ENCODE results near the gene P3H2.
"Not testable (repeated sequence)": the region's sequence is repeated elsewhere in the genome, so short reads cannot be mapped to it uniquely, and the experiment has no call there.

The P3H2 gene, protein sequence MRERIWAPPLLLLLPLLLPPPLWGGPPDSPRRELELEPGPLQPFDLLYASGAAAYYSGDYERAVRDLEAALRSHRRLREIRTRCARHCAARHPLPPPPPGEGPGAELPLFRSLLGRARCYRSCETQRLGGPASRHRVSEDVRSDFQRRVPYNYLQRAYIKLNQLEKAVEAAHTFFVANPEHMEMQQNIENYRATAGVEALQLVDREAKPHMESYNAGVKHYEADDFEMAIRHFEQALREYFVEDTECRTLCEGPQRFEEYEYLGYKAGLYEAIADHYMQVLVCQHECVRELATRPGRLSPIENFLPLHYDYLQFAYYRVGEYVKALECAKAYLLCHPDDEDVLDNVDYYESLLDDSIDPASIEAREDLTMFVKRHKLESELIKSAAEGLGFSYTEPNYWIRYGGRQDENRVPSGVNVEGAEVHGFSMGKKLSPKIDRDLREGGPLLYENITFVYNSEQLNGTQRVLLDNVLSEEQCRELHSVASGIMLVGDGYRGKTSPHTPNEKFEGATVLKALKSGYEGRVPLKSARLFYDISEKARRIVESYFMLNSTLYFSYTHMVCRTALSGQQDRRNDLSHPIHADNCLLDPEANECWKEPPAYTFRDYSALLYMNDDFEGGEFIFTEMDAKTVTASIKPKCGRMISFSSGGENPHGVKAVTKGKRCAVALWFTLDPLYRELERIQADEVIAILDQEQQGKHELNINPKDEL

DNA sequence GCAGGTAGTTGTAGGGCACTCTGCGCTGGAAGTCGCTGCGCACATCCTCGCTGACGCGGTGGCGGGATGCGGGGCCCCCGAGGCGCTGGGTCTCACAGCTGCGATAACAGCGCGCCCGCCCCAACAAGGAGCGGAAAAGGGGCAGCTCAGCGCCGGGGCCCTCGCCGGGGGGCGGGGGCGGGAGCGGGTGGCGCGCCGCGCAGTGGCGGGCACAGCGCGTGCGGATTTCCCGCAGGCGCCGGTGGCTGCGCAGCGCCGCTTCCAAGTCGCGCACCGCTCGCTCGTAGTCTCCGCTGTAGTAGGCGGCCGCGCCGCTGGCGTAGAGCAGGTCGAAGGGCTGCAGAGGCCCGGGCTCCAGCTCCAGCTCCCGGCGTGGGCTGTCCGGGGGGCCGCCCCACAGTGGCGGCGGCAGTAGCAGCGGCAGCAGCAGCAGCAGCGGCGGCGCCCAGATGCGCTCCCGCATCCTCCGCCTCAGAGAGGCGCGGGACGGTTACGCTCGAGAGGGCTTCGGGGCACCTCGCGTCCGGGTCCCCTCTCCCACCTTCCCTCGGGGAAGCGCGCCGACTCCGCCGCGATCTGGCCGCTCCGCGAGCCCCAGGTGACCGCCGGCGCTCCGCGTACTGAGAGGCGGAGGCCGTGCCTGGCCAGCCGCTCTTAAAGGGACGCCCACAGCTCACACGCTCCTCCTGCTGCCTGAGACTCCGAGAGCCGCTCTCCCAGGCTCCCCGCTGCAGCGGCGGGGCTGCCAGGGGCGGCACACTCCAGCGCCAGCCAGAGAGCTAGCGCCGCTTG is at the start of gene P3H2:
P3H2 (minus strand) TSS at position 629 of the 792 bp plus-strand sequence; CDS start at position 463, 166 bp downstream.
- DNase-seq, result peak; percentile 95

DNA sequence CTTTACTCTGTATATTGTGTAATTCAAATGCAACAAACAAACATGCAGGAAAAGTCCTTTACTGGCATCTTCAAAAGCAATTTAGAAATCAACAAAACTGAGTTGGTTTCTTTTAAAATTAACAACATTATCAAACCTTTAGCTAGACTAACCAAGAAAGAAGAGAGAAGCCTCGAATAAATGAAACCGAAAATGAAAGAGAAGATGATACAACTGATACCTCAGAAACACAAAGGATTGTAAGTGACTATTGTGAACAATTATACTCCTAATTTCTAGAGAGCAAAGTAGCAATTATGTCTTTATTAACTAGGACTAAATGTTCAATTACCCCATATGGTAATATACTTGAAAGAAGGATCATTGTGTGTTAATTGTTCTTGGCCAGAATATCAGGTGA is 49.2 kb upstream of the P3H2 start:
- DNase-seq, result no peak

DNA sequence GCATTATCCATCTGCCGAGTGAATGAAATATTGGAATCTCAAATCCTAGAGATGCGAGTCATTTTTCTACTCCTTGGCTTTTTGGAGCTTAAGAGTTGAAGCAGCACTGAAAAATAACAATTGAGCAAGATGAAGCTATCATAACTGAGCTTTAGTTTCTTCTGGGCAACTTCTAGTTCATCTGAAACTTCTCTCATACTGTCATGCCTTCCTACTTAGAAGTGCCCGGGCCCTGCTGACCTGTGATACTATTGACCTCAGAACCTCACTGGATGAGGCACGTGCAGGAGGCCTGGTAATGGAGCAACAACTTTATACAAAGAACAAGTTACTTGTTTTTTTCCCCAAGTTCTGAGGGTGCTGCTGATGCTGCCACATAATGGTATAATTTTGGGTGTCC is 48.5 kb upstream of the P3H2 start:
- no peak for DNase-seq

DNA sequence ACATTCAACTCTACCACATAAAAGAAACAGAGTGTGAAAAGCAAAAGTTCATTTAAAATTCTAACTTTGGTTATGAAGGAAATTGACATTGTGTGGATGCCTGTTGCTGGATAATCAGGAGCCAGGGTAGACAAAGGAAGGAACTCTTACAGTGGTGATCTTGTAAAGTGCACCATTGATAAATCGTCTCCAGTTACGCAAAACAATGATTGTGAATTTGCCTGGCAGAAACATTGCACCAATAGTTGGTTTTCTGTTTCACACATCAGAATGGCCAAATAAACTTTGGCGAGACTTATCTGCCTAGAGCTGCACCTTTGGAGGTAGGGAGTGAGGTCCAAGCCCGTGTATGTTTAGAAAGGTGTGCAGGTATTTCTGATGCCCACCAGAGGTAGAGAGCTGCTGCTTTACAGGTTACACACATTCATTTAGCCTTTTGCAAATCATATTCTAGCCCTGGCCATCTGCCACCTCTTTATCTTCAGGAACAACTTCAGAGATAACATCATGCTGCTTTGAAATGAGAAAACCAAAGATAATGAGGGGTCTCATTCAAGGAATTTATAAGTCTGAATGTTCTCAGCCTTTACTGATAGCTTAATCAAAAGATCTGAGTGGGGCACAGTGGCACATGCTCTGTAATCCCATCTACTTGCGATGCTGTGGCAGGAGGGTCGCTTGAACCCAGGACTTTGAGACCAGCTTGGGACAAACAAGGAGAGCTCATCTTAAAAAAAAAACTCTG is 47.4 kb upstream of the P3H2 start:
- DNase-seq, result no peak

DNA sequence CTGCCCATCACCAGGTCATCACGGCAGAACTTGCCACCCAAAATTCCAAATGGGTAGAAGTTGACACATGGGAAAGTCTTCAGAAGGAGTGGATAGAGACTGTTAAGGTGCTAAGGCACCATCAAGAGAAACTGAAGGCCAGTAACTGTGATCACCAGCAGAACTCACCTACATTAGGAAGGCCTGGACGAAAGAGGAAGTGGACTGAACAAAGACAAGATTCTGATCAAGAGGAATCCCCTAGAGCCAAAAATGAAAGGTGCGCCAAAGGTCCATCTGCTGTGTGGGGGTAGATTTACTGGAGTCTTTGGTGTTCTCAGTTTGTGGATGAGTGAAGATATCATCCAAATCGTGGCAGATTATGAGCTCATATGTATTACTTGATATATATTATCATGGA is 46.3 kb upstream of the P3H2 start:
- no peak for DNase-seq

DNA sequence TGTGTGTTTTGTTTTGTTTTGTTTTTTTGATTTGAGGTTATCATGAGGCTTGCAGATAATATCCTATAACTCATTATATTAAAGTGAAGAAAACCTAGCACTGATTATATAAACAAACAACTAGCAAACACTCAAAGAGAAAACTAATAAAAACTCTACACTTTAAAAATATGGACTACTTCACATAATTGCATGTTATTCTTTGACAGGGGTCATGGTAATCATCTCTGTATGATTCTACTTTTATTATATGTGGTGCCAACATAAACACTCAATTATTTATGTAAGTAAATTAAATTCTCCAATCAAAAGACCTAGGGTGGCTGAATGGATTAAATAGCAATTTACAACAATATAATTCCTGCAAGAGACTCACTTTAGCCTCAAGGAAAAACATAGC is 44.6 kb upstream of the P3H2 start:
- DNase-seq, result no peak

DNA sequence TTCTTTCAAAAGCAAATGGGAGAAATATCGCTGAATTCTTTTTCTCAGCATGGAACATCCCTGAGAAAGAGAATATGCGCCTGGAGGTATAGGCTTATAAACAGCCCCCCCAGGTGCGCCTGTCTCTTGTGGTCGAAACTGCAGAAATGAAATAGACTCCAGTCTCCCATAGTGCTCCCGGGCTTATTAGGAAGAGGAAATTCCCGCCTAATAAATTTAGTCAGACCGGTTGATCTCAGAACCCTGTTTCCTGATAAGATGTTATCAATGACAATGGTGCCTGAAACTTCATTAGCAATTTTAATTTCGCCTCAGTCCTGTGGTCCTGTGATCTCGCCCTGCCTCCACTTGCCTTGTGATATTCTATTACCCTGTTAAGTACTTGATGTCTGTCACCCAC is 41.3 kb upstream of the P3H2 start:
- peak; percentile 31 for DNase-seq

DNA sequence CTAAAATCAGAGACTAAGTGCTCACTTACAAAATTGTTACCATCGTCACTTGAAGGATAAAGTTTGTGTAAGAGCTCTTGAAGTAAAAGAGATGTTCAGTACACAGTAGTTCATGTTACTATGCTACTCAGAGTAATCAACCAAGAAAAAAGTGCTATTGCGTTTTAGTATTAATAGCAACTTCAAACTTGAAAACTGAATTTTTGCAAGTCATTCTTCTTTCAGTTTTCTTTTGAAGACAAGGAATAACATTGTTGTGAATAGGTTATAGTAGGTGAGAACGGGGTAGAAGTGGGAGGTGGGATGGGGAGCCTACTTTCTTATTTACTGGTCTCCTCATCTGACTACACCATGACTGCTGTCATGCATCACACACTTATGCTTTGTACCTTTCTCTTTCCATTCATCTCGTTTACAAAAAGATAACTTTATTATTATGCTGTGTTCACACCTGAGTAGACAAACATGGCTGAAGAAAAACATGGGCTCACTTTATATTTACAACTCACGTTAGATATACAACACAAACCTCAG is 39.3 kb upstream of the P3H2 start:
- DNase-seq, result no peak

DNA sequence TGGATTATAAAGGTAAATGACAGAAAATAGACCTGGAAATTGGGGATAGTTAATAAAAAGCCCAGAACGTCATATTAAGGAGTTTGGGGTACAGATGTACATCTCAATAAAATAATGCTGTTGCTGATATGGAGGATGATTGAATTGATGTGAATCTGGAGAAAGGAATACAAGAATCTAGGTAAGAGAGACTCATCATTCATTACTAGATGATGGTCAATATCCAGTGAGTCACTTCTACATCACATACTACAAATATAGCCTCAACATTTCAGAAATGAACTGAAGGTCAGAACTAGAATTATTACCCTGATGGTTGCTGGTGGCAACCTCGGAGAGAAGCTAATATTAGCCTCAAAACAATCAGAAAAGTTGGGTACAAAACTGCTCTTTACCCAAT is 37.6 kb upstream of the P3H2 start:
- no peak for DNase-seq

DNA sequence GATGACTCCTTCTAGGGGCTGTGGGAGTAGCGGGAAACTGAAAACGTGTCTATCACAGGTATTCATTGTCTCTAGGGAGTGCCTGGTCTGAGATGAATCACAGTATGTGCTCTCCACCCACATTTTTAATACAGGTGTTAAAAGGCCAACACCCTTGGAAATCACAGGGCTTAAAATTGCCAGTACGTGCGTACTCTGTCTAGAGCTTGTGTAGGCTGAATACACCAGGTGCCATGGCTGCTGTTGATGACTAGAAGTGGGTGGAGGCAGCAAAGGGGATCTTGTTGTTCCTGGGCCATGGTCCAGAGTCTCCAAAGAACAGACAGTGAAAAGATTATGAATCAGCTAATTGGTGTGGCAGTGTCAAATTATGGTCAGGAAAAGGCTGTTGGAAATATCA is 35.1 kb upstream of the P3H2 start:
- DNase-seq, result no peak

DNA sequence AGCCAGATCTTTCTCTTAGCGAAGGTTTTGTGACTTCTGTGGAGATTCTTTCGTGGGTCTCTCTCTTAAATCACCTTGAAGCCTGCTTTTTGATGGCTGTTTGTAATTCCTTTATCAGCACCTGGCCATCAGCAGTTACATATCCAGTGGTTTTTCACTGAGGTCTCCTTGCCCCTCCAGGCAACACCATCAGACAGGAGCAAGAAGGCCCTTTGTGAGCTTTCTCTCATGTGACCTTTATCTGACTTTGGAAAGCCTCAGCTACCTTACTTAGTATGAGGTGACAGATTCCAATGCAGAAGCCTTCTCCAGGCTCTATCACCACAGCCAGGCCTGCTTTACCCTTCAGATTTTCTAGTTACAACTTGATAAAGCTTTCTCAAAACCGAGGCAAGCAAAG is 30.0 kb upstream of the P3H2 start:
- DNase-seq, result no peak

DNA sequence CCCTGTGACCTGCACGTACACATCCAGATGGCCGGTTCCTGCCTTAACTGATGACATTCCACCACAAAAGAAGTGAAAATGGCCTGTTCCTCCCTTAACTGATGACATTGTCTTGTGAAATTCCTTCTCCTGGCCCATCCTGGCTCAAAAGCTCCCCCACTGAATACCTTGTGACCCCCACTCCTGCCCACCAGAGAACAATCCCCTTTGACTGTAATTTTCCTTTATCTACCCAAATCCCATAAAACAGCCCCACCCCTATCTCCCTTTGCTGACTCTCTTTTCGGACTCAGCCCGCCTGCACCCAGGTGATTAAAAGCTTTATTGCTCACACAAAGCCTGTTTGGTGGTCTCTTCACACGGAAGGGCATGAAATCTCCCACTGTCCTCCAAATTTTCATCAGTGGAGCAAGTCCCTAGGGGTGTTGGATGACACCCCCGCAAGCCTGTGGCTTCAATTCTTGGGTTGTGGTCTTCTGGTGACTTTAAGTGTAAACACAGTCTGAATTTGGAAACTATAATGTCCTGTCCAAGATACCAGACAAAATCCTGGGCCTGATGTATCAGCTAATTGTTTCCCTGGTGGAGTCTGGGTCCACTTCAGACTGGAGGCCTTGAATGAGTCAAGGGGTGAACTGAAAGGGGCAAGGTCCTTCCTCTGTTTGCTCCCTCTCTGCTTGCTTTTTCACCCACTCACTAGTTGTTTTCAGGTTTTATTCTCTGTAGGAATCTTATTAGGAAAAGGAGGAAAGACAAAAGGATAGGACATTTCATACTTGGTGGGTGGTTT is 29.3 kb upstream of the P3H2 start:
- not testable (repeated sequence) for DNase-seq

DNA sequence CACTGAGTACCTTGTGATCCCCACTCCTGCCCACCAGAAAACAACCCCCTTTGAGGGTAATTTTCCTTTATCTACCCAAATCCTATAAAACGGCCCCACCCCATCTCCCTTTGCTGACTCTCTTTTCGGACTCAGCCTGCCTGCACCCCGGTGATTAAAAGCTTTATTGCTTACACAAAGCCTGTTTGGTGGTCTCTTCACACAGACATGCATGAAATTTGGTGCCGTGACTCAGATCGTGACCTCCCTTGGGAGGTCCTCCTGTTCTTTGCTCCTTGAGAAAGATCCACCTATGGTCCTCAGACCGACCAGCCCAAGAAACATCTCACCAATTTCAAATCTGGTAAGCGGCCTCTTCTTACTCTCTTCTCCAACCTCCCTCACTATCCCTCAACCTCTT is 24.1 kb upstream of the P3H2 start:
- DNase-seq, result not testable (repeated sequence)

DNA sequence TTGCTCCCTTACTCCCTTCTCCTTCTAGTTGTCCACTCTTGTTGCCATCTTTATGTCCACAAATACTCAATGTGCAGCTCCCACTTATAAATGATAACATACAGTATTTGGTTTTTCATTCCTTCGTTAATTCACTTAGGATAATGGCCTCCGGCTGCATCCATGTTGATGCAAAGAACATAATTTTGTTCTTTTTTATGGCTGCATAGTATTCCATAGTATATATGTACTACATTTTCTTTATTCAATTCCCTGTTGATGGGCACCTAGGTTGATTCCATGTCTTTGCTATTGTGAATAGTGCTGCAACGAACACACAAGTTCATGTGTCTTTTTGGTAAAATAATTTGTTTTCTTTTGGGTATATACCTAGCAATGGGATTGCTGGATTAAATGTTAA is 21.3 kb upstream of the P3H2 start:
- no peak for DNase-seq

DNA sequence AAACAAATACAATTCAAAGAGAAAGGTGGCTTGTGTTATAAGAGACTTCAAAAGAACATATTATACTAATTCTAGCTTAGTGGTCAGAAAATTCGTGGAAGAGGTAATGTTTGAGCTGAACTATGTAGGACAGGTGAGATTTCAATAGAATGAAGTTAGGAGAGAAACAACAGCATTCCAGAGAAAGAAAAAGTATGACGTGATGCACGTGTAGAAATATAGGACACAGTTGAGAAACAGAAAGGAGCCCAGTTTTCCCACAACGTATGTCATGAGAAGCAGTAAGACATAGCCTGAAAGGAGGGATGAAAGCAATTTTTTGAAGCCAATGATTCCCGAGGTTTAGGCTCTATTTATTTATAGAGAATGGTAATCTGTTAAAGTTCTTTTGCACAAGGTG is 18.7 kb upstream of the P3H2 start:
- DNase-seq, result no peak

DNA sequence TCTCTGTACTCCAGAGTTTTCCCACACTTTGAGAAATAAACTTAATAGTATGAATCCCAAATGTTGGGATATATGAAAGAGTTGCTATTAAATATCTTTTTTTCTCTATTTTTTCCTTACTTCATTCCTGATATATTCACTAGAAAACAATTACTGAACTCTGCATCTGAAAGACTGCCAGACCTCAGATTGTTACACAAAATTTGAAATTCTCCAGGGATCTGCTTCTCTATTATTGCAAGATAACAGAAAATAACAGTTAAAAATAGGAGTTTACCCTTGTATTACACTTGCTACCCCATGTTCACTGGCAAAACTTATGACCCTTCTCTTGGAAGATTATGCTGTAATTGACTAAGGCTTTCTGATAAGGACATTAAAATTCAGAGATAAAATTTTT is 11.7 kb upstream of the P3H2 start:
- DNase-seq, result no peak

DNA sequence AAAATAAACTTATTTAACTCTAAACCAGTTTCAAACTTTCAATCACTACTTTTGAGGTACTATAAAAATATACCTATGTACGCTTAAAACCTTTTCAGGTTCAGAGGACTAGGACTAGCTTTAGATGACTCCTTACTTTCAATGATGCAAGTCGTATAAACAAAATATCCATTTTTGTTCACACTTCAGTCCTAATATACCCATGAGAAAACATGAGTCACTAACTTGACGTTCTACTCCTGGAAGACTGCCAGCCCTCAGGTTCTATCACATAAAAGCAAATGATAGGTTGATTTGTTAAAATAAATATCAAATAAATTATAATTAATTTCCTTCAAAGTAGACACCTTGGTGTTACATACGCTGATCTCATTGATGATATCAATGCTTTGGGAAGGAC is 10.6 kb upstream of the P3H2 start:
- no peak for DNase-seq

DNA sequence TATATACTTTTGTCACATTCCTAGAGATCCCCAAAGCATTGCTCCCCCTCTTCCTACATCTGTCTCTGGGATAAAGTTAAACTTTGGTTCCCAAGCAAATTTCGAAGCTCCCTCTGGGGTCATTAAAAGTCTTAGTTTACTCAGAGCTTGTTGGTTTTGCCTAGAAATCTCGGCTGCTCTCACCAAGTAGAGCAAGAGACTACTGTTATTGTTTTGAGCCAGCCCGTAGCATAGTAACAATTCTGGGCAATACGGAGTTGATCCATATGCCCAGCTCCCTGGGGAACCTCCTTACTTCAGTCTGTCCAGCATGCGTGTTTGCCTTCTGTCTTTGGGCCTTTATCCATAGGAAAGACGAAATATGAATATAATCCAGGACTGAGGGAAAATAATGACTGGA is 10.0 kb upstream of the P3H2 start:
- DNase-seq, result no peak

DNA sequence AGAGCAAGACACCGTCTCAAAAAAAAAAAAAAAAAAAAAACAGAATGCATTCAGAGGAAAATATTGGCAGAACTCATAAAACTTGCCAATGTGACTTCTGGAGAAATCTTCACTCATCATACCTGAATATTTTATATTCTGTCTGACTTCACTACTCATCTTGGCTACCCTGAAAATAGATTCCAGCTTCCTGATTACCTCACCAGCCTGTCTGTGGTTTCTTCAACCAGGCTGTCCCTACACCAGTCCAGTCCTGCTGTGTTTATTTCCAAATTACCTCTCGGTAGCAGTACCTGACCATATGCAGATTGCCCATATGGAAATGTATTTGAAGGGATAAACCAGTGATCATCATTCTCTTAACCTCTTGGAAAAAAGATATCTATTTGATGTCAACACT is 9.3 kb upstream of the P3H2 start:
- no peak for DNase-seq

DNA sequence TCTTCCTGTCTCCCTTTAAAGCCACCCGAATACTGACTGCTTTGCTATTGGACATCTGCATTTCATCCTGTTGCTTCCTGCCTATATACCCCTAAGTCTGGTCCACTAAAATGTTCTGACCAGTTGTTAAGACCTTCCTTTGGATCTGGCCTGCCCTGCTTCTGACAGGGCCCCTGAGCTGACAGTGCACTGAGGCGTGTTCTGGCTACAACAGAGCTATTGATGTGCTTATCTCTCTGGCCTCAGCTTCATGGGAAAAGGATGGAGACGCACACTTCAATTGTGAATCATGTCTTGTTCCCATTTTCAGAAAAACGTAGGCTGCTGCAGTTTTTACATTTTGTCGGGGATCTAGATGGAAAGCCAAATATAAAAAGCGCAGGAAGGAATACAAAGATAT is 7.1 kb upstream of the P3H2 start:
- DNase-seq, result no peak

DNA sequence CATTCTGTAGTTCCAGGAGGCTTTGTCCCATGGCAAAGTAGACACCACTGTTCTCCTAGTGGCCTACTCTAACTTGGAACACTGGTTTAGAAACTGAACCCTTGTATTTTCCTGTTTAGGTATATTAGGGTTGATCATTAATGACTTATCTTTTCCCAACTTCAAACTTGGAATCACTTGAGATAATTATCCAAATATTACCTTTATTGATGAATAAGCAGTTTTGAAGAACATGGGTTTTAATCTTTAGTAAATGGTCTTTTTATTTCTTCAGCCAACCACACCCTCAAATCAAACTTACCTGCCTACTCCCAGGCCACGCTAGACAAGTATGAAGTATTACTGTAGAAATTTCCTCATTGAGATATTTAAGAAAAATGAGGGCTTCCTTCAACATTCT is 6.5 kb upstream of the P3H2 start:
- DNase-seq, result no peak

All from NCI-H82 (cell line).